Lower leg skin (tissue), 3 donors: Measurements from ENCODE around the gene GIT1.

Experiments
- CTCF ChIP-seq, 3 donors: fragments of 450-650 bp; IDR thresholded peaks; one replicate each; pipeline ENCODE4 v1.5.1; 2016; ENCODE audit warnings: antibody characterized with exemption in 3 of 3, mild to moderate bottlenecking in 3 of 3, moderate library complexity in 2 of 3
- POLR2A ChIP-seq, 2 donors: fragments of 450-650 bp; IDR thresholded peaks; one replicate each; pipeline ENCODE4 v1.6.1; 2016 to 2017; ENCODE audit warnings: antibody characterized with exemption in 2 of 2, mild to moderate bottlenecking in 1 of 2, moderate library complexity in 1 of 2

GRCh38 chr17:29587591-29587990 is 1.9 kb downstream of the GIT1 start:
- no peak for TF ChIP-seq POLR2A (IDR thresholded peaks at IDR 0.05)
- TF ChIP-seq CTCF (IDR thresholded peaks at IDR 0.05), result no peak
